GM19467 (cell line): Measurements from ENCODE around the gene MMP15.
A peak's percentile ranks its signal among the peaks of the same experiment; 100 is the strongest.
"Not testable (repeated sequence)": the region's sequence is repeated elsewhere in the genome, so short reads cannot be mapped to it uniquely, and the experiment has no call there.

Experiments
- ATAC-seq: cut with Tn5 transposase; IDR thresholded peaks from one replicate; pipeline ENCODE4 v1.9.1; 2021; ENCODE audit warnings: mild to moderate bottlenecking, moderate library complexity; ENCODE audit not compliant: unreplicated experiment

MMP15 gene

DNA sequence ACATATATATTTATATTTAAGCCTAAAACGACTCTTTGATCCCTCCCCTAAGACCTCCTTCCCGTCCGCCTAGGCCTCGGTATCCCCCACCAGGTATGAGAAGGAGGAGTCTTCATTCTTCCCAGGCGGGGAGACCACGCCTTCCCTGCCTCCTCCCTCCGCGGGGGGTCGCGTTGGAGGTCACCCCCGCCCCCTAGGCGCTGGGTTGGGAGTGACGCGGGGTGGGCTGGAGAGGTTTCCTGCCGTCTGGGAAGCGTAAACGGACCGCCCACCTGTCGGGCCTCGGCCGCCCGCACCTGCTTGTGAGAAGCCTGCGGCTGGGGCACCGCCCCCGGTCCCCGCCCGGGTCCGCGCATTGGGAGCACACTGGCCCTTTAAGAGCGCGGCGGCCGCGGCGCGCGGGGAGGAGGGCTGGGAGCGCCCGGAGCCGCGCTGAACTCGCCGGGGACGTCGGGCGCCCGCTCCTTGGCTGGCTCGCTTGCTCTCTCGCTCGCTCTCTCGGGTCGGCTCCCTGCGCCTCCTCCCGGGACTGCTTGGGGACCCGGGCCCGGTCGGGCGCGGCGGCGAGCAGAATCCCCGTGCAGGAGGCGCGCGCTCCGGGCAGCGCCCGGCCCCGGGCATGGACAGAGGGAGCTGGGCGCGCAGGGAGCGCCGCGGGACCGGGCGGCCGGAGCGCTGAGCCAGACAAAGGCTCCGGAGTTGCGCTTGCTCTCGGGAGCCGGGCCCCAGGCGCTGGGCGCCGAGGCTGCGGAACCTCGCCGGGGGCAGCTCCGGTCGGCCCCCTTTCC lies at the start of gene MMP15:
MMP15 (plus strand) TSS at position 404 of the 788 bp plus-strand sequence. CDS start 597 bp downstream, outside the sequence.
- ATAC-seq, result peak; percentile 54

DNA sequence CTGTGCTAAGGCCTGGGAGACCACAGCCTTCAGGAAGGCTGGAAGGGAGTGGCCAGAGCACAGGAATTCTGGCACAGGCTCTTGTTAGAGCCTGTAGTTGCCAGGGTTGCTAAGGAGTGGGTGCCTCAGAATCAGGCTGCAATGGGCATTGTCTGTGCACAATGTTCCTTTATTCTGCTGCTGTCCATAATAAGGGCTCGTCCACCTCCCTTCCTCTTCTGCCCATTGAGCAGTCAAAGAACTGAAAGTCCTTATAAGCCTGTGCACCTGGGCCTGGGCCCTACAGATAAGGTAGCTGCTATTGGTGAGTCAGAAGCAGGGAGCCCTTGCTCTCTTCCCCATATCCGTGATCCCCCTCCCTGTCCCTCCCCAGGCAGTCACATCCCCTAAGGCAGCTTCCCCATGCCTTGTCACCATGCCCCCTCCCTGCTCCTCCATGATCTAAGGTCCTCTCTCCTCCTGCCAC lies 49.2 kb upstream of the MMP15 start:
- no peak for ATAC-seq

DNA sequence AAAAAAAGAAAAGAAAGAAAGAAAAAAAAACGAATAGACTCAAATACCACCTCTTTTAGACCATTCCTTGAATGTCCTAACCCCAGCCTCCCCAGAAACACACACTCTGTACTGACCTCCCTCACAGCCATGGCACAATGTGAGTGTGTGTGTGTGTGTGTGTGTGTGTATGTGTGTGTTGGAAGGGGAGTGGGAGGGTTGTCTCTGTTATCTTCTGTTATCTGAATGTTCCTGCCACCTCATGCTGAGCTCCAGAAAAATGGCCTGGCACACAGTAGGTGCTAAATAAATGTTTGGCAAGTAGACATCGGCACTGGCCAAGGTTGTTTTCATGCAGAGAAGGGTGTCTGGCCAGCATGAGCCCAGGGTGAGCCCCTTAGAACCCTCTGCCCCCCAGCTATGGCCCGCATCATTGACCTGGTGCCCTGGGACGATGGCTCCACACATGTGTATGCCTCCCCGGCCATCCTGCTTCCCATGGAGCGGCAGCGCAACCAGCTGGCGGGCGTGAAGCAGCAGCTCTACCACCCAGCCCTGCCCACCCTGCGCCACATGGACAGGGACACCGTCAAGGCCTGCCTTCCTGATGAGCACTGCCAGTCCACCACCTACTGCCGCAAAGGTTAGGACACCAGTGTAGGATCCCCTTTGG lies 48.0 kb upstream of the MMP15 start:
- ATAC-seq, result no peak

DNA sequence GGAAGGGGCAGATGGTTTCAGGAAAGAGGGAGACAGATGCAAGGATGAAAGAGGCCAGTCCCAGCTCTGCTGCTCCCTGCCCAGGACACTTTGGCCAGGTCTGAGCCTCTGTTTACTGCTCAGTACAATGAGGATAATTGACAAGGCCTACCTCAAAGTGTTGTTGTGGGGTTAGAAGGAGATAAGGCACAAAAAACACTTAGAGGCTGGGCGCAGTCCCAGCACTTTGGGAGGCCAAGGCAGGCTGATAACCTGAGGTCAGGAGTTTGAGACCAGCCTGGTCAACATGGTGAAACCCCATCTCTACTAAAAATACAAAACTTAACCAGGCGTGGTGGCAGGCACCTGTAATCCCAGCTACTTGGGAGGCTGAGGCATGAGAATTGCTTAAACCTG lies 47.5 kb upstream of the MMP15 start:
- ATAC-seq, result not testable (repeated sequence)

DNA sequence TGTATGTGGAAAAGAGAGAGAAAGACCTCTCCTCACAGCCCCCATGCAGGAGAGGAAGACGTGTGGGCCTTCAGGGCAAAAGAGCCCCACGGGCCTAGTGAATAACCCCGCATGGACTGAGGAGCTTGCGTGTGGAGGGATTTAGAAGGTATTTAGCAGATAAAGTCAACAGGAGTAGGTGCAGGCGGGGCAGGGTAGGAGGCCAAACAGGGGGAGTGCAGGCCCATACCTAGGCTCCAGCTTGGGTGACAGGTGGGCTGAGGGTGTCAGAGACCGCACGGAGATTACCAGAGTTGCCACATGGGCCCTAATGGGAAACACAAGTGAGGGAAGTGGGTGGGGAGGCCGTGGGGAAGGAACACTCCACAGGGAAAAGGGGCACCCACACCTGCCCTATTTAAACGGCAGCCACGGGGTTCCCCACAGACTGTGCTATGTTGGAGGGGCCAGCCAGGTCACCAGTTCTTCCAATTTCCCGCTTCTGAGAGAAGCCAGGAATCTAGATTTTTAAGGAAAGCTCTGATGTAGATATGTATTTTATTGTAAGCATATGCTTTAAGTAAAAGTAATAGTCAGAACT lies 46.5 kb upstream of the MMP15 start:
- no peak for ATAC-seq

DNA sequence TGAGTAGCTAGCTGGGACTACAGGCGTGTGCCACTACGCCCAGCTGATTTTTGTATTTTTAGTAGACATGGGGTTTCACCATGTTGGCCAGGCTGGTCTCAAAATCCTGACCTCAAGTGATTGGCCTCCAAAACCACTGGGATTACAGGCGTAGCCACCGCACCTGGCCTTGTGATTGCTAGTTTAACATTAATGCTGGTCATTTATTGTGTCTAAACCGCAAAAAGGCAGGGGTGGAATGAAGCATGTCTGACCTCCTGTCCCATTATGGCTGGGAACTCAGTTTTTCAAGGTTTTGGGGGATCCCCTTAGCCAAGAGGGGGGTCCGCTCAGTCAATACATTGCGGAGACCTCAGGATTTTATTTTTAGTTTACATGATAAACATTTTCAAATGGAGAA lies 43.9 kb upstream of the MMP15 start:
- ATAC-seq, result no peak

DNA sequence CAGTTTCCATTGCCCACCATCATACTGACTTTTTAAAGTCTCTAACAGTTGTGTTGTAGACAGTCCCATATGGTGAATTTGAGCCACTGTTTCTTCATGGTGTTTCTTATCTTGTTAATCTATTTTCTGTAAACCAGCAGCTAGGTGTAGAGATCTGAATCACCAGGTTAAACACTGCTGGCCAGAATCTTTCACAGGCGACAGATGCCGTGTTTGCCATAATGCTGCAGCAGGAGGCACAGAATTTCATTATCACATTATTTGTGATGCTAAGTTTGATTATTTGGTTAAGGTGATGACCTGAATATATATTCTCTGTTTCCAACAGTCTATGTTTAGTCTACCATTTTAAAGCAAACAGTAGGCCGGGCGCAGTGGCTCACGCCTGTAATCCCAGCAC lies 43.2 kb upstream of the MMP15 start:
- no peak for ATAC-seq

DNA sequence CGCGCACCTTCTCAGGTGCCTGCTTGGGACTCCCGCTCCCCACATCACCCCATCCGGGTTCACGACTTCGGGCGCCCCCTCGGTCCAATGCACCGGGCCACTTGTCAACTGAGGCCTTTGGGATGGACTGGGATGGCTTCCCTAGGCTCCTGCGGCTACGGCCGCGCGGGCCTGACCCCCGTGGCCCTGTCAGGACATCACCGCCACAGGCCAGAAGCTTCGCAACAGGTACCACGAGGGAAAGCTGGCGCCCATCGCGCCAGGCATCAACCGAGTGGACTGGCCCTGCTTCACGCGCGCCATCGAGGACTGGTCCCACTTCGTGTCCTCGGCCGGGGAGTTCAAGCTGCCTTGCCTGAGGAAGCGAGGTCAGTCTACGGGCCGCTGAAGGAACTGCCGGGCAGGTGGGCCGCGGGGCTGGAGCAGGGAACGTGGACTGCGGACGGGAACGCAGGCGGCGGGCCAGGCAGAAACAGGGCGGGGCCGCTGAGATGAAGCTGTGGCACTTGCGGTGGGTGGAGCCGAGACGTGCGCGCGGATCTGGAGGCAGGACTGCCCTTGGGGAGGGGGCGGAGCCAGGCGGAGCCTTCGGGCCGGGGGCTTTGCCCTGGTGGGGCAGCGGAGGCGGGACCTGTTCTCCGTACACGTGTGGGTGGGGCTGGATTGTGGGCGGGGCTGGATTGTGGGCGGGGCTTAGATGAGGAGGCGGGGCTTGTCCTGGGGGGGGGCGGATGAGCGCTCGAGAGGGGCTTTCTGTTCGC lies 40.9 kb upstream of the MMP15 start:
- peak; percentile 84 for ATAC-seq

DNA sequence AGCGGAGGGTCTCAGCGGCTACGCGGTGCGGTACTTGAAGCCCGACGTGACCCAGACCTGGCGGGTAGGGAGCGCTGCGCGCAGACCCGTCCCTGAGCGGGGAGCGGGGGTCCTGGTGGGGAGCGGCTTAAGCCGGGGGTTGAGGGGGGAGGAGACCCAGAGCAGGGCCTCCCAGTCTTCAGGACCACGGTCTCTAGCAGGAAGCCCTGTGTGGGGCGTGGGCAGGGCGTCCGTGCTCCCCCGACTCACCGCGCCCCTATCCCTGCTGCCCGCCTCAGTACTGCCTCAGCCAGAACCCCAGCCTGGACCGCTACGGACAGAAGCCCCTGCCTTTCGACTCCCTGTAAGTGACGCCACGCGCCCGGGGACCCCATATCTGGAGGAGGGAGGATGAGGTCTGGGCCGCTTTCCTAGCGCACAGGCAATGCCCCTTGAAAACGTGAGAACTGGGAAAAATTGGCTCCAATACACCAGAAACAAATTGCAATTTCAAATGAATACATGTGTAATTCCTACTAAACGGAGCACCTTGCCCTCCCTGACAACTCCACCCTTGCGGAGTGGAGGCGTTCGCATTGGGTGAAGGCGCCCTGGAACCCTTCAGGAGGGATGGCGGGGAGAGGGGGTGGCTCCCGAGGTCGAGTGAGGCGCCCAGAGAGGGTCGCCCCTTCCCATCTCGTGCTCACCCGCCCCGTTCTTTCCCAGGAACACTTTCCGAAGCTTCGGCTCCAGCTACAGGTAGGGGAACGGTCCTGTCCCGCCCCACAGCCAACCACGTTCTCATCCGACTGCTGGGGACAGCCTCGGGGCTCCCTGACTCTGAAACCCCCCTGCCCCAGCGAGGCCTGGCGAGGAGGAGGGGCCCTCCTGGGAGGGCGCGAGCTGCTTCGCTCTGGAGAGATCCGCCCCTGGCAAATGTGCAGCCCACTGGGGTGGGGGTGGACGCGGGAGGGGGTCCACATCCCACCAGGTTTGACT lies 40.1 kb upstream of the MMP15 start:
- ATAC-seq, result peak; percentile 22

DNA sequence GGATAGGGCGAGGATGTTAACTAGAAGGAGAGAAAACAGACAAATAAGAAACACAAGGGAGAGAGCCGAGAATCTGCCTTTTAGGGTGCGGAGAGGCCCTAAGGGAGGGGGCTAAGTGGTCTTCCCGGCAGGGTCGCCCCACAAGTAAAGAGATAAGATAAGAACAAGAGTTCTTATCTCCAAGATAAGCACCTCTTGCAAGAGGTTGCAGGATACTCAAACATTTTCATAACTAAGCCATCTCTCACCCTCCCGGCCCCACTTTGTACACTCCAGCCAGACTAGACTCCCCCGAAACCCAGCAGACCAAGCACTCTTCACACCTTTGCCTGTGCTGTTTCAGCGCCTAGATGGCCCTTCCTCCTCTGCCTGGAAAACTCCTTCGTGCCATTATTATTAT lies 39.4 kb upstream of the MMP15 start:
- no peak for ATAC-seq

DNA sequence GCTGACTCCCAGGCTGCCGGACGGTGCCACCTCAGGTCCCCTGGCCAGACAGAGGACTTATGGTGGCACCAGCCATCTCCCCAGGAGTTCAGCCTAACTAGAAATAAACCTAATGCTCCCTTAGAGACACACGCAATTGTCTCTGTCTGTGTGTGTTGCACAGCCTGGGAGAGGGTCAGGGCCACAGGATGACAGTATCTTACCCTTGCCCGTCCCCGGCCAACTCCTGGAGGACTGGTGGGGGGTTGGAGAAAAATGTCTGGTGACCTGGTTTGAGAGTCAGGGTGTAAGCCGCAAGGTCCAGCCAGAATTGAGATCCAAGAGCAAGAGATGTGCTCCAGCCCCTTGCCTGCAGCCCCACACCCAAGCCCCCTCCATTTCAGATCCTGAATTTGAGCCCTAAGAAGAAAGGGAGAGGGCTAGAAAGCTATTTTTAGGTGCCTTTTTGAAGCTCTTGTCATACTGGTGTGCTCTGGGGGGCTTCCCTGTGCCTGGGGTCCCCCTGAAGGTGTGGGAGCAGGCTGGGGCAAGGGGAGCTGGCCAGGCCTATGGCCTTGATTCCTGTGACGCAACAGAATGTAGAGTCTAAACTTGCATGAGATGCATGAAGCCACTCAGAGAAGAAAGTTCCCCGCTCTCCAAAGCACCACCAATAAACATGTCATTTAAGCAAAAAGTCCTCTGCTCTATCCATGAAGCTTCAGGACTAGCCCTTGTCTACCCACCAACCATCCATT lies 37.9 kb upstream of the MMP15 start:
- no peak for ATAC-seq

DNA sequence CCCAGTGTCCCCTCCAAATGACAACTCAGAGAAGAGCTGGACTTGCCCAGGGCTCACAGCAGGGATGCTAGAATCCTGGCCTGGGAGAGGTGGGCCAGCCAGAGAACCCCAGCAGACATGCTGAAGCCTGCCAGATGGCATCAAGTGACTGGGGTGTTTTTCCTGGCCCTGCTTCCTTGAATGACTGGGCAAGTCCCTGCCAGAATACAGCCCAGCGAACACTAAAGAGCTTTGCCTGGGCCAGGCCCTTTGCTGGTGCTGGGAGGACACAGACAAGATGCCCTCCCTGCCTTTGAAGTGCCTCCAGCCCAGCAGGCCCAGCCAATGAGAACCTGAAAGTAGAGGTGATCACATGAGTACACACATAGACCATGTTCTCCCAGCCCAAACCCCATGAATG lies 36.6 kb upstream of the MMP15 start:
- ATAC-seq, result no peak

DNA sequence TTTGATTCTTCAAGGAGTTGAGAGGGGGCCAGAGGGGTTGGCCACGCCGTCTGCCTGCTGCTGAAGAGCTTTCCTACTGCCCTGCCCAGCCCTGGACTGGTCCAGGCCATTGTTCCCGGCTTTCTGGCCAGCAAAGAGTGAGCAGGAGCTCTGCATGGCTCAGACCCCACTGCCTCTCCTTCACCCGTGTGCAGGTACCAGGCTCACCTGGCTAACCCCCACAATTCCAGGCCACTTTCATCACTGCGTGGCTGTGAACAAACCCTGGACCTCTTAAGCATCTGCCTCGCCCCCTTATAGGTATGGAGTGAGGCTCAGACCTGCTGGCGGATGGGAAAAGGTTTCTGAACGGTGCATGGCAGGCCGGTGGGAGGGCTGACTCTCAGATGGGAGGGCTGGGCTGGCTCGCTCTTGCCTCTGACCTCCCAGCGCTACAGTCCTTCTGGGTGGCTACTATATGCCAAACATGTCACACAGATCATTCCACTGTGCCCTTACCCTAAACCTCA lies 33.9 kb upstream of the MMP15 start:
- no peak for ATAC-seq

DNA sequence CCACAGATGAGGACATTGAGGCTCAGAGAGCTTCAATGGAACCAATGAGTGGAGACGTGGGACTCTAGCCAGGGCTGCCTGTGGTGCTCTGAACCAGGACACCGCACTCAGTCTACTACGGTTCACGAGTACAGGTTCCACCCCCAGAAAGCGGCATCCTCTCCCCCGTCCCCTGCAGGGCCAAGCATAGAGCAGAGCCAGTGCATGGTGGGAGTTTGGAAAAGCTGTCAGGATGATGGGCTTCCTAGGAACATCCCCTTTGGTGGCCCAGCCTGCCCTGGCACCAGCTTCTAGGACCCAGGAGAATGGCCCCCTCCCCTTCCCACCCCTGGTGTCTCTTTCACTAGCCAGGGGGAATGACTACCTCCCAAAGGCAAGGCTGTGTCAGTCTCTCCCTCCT lies 33.5 kb upstream of the MMP15 start:
- ATAC-seq, result no peak

DNA sequence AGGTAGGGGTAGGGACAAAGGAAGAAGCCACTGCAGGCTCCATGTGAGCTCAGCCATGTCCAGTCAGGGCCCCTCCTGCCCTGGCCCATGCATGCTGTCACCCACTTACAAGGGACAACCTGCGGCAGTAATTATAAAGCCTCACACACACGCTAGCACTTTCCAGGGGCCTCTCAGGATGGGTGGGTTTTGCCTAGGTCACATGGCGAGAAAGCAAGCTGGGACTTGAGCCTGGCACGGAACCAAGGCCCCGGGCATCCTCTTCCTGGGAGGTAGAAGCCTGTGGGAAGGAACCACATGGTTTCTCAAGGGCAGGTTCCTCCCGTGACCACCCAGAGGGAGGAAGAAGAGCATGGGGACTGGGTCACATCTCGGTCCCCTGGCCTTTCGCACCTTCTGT lies 32.1 kb upstream of the MMP15 start:
- ATAC-seq, result no peak

DNA sequence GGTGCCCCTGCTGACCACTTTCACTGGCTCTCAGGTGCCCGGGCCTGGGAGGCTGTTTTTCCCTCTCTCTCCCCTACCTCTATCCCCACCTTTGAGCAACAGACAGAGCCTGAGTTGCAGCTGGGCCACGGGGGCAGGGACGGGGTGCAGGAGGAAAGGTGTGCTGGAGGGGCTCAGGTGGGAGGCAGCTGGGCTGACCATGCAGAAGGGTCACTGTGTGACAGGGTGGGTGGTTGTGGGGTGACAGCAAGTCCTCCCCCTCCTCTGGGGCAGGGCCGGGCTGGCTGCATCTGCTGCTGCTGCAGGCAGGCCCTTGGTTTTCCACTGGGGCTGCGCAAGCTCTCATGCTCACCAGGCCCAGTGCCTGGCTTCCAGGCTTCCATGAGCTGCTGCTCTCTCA lies 31.7 kb upstream of the MMP15 start:
- ATAC-seq, result no peak

DNA sequence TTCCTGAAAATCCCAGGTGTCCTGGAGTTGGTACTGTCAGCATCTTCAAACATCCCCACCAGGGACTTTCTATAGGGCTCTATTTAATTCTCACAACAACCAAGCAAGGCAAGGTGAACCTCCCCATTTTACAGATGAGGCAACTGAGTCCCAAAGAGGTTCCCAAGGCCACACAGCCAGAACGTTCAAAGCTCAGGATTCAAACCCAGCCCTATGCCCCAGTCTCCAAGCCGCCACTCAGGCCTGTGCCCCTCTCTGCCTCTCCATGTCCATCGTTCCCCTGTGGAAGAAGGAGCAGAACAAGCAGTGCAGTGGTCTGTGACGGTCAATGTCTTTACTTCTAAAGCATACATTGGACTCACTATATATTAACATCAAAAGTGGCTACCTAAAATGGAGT lies 31.2 kb upstream of the MMP15 start:
- ATAC-seq, result no peak

DNA sequence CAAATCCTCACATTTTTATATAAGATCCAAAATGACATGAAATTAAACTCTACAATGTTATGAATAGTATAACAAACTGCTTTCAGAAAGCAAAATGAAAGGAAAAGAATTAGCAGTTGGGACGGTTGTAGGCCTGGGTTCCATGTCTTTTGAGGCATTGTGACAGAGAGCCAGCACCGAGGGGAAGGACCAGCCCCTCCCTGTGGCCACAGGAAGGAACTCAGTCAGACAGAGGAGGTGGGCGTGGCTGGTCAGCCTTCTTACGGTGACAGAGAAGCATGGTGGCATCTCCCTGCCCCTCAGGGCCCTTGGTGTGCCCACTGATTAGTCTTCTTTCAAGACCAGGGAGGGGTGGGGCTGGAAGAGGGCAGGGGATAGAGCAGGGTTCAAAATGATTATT lies 30.8 kb upstream of the MMP15 start:
- ATAC-seq, result peak; percentile 50

DNA sequence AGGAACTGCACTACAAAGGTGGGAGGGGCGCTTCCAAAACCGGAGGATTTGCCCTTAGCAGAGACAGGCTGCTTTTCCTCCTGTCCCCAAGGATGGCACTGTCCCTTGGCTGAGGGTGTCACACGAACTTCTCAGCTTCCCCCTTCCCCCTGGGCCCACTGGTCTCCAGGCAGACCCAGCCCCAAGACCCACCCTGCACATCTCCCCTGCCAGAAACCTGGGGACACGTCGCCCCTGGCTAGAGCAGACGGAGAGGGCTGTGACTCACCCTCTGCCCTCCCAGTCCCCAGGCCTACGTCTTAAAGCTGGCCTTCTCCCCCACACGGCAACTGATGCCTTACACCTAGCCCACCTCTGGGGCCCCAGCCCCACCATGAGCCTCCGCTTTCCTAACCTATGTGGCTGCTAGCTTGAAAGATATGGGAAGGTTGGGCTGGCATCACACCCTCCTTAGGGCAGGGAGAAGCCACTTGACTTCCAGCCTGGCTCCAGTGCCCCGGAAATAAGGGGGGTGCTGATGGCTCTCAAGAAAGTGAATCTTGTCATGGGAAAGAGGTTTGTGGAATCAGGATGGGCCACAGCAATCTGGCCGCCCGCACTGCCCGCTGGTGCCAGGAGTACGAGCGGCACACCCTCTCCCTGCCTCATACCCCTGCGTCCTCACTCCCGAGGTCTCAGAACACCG lies 29.7 kb upstream of the MMP15 start:
- no peak for ATAC-seq
